DND-41 (cell line): ENCODE data around the gene TRIM59.

Source experiments
- CTCF ChIP-seq: IDR thresholded peaks from 2 replicates; pipeline ENCODE4 v1.5.1; 2012; ENCODE audit warnings: borderline replicate concordance, low read length, moderate library complexity, mild to moderate bottlenecking; ENCODE audit not compliant: poor library complexity, severe bottlenecking; ENCODE audit errors: extremely low read depth
- EZH2 ChIP-seq: IDR thresholded peaks from 3 replicates; pipeline ENCODE4 v1.6.1; 2012; ENCODE audit warnings: borderline replicate concordance, low read depth, mild to moderate bottlenecking, moderate library complexity, low read length, inconsistent platforms; ENCODE audit not compliant: severe bottlenecking

DNA sequence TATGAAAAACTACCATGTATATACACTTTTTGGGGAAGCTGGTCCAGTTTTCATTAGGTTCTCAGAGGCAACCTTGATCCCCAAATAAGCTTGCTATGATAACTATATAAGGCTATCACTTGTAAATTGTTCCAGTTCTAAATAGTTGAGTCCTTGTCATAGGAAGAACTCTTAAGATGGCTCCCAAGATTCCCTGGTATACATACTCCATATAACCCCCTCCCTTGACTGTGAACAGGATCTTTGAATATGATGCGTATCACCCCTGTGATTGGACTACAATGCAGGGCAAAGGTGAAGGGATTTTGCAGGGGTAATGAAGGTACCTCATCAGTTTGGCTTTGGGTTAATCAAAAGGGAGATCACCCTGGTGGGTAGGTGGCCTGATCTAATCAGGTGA, 48.6 kb upstream of the TRIM59 start:
- TF ChIP-seq EZH2 (no peak), CTCF (no peak)
